ENCODE data around the gene ARMC3. TPM values are rescaled to one million over a fixed set of nuclear protein-coding genes. Genes with fewer than 3 reads are reported as not detected.
"Not testable (repeated sequence)": the region's sequence is repeated elsewhere in the genome, so short reads cannot be mapped to it uniquely, and the experiment has no call there.

ARMC3 gene
- total RNA-seq, 1 experiment from 2014 or later: 0.61 TPM

- no peaks in the 10 kb centered on the region for H3K27me3 Mint-ChIP-seq (ENCODE audit: insufficient read depth, unreplicated experiment)
- no peaks in the 10 kb centered on the region for H3K36me3 ChIP-seq (ENCODE audit: control insufficient read depth, insufficient read depth, low read length)
- no peak for DNase-seq
- H3K4me3 Mint-ChIP-seq (ENCODE audit: unreplicated experiment): no peak overlapping the region
- H3K4me3 ChIP-seq (ENCODE audit: low read depth, low read length): no peak overlapping the region
- H3K9me3 ChIP-seq: peaks cover 15% of the 10 kb centered on the region
- no peak overlapping the region for H3K27ac Mint-ChIP-seq (ENCODE audit: unreplicated experiment)
- no peaks in the 10 kb centered on the region for H3K36me3 Mint-ChIP-seq (ENCODE audit: insufficient read depth, unreplicated experiment)
- BruUV-seq (replicated peaks): no TSS peak
- peaks cover 37% of the 10 kb centered on the region for H3K9me3 Mint-ChIP-seq (ENCODE audit: unreplicated experiment)
- TF ChIP-seq CTCF (IDR thresholded peaks at IDR 0.05; ENCODE audit: insufficient read depth in 1 of 2, low read depth in 1 of 2, low read length in 1 of 2, severe bottlenecking in 1 of 2, unreplicated experiment in 1 of 2): no peak
- no peaks in the 10 kb centered on the region for H3K27me3 ChIP-seq (replicated peaks; ENCODE audit: control insufficient read depth, insufficient read depth, low read length)
- ChIA-PET CTCF (no interaction called here), POLR2A (no interaction called here)
- peaks cover 23% of the 10 kb centered on the region for H3K4me1 ChIP-seq
- intact Hi-C loops (cut with micrococcal nuclease; ENCODE audit: unreplicated experiment): no loop called here
- H3K4me1 Mint-ChIP-seq (ENCODE audit: low read depth, unreplicated experiment): peaks cover 13% of the 10 kb centered on the region
These were observed 26.8 kb upstream of the ARMC3 start for GRCh38 chr10:22900841-22901601.

GRCh38 chr10:22902147-22902546 is 25.7 kb upstream of the ARMC3 start:
- H3K9me3 ChIP-seq: peaks cover 15% of the 10 kb centered on the region
- CTCF ChIA-PET; DNase-seq; H3K27me3 ChIP-seq (replicated peaks; ENCODE audit: control insufficient read depth, insufficient read depth, low read length); BruUV-seq (replicated peaks); intact Hi-C loops (cut with micrococcal nuclease; ENCODE audit: unreplicated experiment); H3K27me3 Mint-ChIP-seq (ENCODE audit: insufficient read depth, unreplicated experiment); H3K36me3 ChIP-seq (ENCODE audit: control insufficient read depth, insufficient read depth, low read length); H3K27ac Mint-ChIP-seq (ENCODE audit: unreplicated experiment); H3K4me1 Mint-ChIP-seq (ENCODE audit: low read depth, unreplicated experiment); POLR2A ChIA-PET; H3K4me3 Mint-ChIP-seq (ENCODE audit: unreplicated experiment); H3K4me3 ChIP-seq (ENCODE audit: low read depth, low read length); H3K36me3 Mint-ChIP-seq (ENCODE audit: insufficient read depth, unreplicated experiment): not testable (repeated sequence)
- peaks cover 37% of the 10 kb centered on the region for H3K9me3 Mint-ChIP-seq (ENCODE audit: unreplicated experiment)
- peaks cover 12% of the 10 kb centered on the region for H3K4me1 ChIP-seq

GRCh38 chr10:22903694-22904093 is 24.2 kb upstream of the ARMC3 start:
- Histone ChIP-seq H3K9me3 (peaks cover 21% of the 10 kb centered on the region), H3K27me3 (replicated peaks; ENCODE audit: control insufficient read depth, insufficient read depth, low read length) (no peaks in the 10 kb centered on the region), H3K4me1 (peaks cover 3% of the 10 kb centered on the region; the same call in 1 of the 2 replicates), H3K36me3 (ENCODE audit: control insufficient read depth, insufficient read depth, low read length) (no peaks in the 10 kb centered on the region), H3K4me3 (ENCODE audit: low read depth, low read length) (no peak overlapping the region)
- no peak for DNase-seq
- TF ChIP-seq CTCF (IDR thresholded peaks at IDR 0.05; ENCODE audit: insufficient read depth in 1 of 2, low read depth in 1 of 2, low read length in 1 of 2, severe bottlenecking in 1 of 2, unreplicated experiment in 1 of 2): no peak
- BruUV-seq (replicated peaks): no TSS peak
- ChIA-PET POLR2A (no interaction called here), CTCF (no interaction called here)
- Mint-ChIP-seq H3K36me3 (ENCODE audit: insufficient read depth, unreplicated experiment) (no peaks in the 10 kb centered on the region), H3K9me3 (ENCODE audit: unreplicated experiment) (peaks cover 53% of the 10 kb centered on the region), H3K4me3 (ENCODE audit: unreplicated experiment) (no peak overlapping the region), H3K27ac (ENCODE audit: unreplicated experiment) (no peak overlapping the region), H3K4me1 (ENCODE audit: low read depth, unreplicated experiment) (no peaks in the 10 kb centered on the region), H3K27me3 (ENCODE audit: insufficient read depth, unreplicated experiment) (no peaks in the 10 kb centered on the region)
- intact Hi-C loops (cut with micrococcal nuclease; ENCODE audit: unreplicated experiment): no loop called here
